Activated CD4-positive, alpha-beta T cell treated with anti-CD3 and anti-CD28 coated beads, Interleukin-2, amount 50 U/mL, for 48 hours (primary cell): ENCODE results near the gene PLEKHB1.

Source experiments
- DNase-seq, 2 experiments: peaks; one replicate each; pipeline ENCODE4 v3.0.0-alpha.2; 2020

PLEKHB1 gene, protein sequence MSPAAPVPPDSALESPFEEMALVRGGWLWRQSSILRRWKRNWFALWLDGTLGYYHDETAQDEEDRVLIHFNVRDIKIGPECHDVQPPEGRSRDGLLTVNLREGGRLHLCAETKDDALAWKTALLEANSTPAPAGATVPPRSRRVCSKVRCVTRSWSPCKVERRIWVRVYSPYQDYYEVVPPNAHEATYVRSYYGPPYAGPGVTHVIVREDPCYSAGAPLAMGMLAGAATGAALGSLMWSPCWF

DNA sequence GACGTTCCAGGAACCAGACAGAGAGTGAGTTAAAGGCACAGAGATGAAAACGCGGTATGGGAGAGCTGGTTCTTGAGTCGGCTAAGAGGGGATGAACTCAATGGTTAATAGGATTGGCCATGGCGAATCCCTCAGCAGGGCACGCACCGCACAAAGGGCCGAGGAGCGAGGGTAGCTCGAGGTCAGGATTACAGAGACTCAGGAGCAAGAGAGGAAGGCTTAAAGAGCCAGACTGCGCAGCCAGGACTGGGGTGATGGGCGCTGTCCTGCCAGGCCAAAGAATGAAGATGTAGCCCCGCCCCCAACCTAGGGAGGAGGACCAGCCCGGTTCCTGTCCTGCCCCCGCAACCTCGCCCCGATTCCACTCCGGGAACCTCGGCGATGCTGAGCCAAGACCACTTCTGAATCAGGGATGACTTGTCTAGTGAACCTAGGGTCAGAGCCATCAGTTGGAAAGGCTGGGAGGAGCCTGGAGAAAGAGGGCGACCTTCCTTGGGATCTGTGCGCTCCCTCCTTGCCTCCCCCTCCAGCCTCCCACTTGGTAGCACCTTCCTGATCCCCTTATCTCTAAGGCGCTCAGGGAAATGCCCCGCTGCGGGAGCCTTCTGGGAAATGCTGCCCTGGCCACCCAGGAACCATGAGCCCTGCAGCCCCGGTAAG is at the start of gene PLEKHB1:
Gene PLEKHB1, plus strand, starts transcription at position 610 of the 660 bp plus-strand sequence. Its CDS starts 28 bp downstream, at position 638.
- DNase-seq: no peak

DNA sequence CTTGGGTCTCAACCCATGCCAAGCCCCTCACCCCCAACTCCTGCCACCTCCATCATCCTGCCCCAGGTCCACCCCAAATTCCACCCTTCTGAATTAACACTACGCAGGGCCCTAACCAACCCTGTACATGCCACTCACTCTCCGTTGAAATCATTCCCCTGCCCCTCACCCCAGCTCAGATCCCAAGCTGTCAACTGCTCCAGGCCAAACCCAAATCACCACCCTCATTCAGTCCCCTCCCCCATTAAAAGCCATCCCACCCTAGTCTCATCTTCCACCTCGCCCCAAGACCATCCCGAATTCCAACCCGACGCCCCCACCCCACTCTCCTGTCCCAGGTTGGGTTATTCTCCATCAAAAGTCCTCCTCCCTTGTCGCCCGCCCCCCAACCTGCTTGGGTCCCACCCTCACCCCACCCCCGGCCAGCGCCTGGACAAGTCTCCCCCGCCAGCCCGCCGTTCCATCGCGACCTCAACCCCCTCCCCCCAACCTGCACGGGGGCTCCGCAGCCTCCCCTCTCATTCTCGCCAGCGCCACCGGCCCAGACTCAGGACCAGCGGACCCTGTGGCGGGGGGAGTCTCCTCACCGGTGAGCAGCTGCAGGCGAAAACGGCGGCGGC is 48.9 kb upstream of the PLEKHB1 start:
- DNase-seq: peak; percentile 4 to 8

DNA sequence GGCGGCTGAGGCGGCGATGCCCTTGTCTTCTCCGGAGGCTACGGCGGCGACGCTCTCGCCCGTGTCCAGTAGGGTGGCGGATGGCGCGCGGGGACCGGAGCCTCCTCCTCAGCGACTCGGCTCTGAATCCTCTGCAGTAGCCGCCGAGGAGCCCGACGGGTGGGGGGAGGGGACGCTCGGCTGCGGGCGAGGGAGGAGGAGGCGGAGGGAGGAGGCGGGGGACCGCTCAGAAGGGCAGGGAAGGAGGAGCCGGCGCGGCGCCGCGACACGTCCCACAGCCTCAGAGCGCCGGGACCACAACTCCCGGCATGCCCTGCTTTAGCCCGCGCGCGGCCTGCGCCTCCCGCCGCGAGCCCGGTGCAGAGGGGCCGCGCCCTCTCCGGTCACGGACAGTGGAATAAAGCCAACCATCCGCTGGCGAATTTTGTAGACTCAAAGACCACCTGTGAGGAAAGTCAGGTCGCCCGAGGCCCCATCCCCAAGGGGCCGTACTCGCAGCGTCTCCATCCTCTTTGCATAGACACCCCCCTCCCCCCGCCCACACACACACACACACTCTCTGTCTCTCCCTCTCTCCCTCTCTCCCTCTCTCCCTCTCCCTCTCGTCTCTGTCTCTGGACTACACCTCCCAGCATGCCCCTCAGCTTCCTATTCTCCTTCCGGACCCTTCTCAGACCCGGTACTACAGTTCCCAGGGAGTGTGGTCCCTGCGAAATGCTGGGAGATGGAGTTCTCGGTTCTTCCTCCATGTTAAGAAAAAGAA is 48.2 kb upstream of the PLEKHB1 start, which contains the start of gene FAM168A:
Gene FAM168A, minus strand, starts transcription at position 157 of the 763 bp plus-strand sequence. CDS start 129,638 bp downstream, outside the sequence.
- peak; percentile 91 to 93 for DNase-seq

DNA sequence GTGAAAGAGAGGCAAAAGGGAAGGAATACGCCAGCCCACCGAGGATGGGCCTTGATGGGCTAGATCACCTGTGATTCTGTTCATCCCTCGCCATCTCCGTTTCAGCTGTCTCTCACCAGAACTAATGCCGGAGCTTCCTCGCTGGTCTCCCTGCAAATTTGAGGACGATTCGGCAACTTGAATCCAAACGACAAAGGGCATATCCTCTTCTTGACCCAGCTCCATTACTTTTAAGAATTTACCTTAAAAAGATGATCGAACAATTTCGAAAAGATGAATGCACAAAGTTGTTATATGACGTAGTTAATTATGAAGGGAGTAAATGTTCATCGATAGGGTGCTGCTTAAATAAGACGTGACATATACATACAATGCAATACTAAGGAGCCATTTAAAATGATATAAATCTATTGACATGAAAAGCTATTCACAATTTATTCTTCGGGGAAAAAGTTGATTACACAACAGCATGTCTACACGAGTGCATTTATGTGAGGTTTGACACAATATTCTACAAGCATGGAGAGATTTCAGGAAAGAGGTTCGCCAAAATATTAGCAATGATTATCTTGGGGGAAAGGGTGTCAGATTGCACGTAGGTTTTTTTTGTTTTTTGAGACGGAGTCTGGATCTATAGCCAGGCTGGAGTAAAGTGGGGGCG is 47.5 kb upstream of the PLEKHB1 start:
- DNase-seq: no peak

DNA sequence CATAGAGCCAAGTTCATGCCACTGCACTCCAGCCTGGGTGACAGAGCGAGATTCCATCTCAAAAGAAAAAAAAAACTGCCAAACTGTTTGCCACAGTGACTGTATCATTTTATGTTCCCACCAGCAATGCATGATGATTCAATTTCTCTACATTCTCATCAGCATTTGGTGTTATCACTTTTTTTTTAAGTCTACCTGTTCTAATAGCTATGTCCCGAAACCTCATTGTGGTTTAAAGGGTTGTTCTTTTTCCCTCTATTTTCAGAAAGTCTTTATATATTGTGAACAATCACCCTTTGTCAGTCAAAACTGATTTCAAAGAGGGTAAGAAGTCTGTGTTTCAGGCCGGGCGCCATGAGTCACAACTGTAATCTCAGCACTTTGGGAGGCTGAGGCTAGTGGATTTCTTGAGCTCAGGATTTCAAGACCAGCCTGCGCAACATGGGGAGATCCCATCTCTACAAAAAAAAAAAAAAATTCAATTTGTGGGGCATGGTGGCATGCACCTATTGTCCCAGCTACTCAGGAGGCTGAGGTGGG is 33.7 kb upstream of the PLEKHB1 start:
- DNase-seq: no peak

DNA sequence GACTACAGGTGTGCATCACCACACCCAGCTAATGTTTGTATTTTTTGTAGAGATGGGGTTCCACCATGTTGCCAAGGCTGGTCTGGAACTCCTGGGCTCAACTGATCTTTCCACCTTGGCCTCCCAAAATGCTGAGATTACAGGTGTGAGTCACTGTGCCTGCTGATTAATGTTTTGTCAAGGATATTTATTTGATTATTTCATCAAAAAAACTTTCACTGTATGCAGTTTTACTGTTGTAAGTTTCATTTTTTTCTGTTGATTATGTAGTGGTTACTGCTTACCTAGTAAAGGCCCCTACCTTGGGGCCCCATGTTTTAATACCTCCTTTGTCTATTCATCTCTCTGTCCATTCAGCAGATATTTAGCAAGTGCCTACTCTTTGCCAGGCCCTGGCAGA is 31.8 kb upstream of the PLEKHB1 start:
- no peak for DNase-seq

DNA sequence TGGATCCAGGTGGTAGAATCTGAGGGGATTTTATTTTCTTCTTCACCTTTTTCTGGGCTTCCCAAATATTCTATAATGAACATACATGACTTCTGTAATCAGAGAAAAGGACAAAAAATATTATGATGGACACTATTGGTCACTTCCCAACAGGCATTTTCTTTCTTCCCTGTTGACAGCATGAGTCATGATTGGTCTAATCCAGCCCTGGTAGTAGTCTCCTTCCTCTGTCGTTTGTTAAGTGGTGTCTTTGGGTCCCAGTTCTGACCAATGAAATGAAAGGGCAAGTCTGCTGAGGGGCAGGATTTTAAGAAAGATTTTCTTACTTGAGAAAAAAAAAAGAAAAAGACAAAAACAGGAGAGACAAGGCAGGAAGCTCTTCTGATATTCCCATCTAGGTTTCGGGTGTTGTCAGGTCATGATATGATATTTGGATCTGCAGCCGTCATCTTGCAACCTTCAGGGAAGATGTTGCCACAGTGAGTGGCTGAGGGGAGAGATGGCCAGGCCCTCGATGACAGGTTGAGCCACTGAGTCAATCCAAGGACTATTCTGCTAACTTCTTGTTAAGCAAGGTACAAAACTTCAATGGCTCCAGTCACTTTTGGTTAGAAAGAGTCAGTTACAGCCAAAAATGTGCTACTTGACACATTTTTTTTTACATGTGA is 23.3 kb upstream of the PLEKHB1 start:
- no peak for DNase-seq

DNA sequence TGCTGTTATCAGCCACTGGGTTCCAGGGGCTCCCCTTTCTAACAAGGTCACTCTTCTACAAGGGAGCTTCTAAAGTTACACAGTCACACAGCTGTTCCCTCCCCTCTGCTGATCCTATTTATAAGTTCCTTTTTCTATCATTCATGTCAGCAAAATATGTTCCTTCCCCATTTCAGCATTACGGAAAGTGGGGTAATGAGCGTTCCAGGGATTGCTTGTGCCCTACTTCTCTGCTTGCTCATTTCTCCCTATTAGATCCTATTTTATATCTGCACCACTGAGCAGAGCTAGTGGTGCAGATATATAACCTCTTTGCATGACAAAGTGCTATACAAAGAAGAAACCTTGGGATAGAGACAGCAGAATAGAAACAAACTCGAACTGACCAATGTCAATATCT is 22.7 kb upstream of the PLEKHB1 start:
- no peak for DNase-seq

DNA sequence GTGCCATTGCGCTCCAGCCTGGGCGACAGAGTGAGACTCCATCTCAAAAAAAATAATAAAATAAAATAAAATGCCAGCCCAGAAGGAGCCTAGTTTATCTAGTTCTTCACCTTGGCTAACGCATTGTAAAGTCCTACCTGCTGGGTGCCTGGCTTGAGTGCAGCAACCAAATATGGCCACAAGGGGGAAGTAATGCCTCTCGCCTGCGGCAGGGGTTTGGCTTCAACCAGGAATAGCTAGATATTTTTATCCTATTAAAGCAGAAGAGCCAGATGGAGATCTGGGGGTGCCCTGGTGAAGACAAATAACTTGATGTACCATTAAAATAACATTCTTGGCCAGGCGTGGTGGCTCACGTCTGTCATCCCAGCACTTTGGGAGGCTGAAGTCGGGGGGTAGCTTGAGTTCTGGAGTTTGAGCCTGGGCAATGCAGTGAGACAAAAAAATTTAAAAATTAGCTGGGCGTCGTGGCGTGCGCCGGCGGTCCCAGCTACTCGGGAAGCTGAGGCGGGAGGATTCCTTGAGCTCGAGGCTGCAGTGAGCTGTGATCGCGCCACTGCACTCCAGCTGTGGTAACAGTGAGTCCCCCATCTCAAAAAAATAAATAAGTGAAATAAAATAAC is 20.6 kb upstream of the PLEKHB1 start:
- DNase-seq: peak; percentile 71 to 78

DNA sequence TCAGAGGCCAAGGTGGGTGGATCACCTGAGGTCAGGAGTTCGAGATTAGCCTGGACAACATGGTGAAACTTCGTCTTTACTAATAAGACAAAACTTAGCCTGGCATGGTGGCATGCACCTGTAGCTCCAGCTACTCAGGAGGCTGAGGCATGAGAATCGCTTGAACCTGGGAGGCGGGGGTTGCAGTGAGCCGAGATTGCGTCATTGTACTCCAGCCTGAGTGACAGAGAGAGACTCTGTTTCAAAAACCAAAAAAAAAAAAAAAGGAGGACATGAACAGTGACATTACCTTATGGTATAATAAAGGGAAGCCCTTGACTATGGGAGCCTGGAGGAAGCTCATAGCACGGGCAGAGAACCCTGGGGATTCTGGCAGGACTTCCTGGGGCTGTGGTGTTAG is 16.5 kb upstream of the PLEKHB1 start:
- DNase-seq: no peak

DNA sequence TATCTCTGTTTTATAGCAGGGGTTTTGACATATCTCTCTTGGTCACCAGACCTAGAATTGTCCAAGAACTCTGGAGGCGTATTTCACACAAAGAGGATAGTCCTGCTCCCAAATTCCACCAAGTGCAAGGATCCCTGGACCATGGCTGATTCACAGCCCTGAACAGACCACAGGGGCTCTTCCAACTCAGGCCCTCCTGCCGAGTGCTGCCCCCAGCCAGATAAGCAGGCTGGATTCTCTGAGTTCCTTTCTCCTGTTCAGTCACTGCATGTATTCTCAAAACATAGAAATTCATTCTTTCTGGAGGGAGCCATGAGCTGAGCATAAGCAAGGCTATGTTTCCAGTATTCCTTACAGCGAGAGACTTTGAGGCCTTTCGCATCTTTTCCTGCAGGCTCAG is 13.4 kb upstream of the PLEKHB1 start:
- no peak for DNase-seq

DNA sequence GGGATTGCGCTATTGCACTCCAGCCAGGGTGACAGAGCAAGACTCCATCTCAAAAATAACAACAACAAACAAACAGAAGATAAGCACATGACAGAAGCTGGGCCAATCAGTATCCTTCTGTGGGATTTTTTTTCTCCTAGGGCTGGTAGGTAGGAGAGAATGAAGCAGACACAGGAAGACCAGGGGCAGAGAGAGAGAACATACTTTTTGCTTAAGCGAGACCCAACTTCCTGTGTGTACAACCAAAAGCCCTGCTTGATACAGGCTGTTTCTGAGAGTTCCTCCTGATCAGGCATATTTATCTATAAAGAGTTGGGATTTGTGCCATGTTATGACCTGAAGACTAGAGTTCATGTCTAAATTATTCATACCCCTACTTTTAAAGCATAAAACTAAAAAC is 12.4 kb upstream of the PLEKHB1 start:
- DNase-seq: no peak

DNA sequence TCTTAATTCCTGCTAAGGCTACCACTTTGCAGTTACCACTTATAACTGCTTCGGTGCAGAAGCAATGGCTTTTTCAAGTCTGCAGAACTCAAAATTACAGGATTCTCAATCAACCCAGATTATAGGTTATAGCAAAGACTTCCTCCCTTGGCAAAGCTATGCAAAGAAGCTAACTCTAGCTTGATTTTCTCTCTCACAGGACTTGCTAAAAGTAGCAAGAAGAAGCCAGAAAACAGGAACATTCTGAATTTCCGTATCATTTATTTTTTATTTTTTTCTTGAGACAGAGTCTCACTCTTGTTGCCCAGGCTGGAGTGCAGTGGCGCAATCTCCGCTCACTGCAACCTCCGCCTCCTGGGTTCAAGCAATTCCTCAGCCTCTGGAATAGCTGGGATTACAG is 10.7 kb upstream of the PLEKHB1 start:
- DNase-seq: no peak

DNA sequence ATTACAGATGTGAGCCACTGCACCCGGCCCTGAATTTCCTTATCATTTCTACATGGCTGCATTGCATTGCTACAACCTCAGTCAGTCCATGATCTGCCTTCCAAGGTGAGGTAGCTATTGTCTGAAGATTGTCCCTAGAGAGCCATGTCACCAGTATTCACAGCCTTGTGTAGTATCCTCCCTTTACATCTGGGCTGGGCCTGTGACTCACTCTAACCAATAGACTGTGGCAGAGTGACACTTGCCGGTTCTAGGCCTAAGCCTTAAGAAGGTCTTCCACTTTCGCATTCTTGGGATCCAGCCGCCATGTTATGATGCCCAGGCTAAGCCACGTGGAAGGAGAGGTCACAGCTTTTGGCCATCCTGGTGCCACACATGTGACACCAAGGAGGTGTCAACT is 10.1 kb upstream of the PLEKHB1 start:
- no peak for DNase-seq

DNA sequence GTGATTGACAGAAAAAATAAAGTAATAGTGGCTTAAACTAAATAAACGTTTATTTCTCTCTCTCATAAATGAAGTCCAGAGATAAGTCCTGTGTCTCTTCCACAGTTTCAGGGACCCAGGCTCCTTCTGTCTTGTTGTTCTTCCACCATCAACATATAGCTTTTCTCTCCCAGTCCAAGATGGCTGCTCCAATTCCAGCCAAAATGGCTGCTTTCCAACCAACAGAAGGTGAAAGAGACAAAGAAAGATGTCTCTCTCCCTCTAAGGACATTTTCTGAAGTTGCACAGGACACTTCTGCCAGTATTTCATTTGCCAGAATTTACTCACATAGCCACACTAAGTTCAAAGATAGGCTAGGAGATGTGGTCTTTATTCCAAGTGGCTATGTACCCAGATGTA is 9.4 kb upstream of the PLEKHB1 start:
- no peak for DNase-seq

DNA sequence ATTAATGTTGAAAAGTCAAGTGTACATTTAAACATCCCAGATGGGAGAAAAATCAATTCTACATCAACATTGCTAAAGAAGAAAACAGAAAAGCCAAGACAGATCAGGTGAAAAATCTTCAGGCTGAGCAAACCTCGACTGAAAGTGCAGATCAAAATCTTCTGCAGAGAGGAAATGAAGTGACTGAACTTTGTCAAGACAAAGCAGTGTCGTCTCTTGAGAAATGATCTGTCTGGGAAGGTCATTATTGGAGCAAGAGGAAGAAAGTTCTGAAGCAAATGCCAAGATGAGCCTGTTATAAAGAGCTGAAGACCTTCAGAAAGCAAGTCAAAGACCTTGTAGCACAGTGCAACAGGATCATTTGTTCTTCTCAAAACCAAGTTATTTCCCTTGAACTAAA is 5.8 kb upstream of the PLEKHB1 start:
- DNase-seq: no peak

DNA sequence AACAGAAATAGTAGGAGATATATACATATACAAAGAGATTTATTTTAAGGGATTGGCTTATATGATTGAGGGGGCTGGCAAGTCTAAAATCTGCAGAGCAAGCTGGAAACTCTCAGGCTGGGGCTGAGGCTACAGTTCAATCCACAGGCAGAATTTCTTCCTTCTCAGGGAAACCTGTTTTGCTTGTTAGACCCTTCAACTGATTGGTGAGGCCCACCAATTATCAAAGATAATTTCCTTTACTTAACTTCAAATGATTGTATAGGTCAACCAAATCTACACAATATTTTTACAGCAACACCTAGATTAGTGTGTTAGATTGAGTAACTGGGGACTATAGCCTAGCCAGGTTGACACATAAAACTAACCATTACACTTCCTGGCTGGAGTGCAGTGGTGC is 4.7 kb upstream of the PLEKHB1 start:
- DNase-seq: no peak

DNA sequence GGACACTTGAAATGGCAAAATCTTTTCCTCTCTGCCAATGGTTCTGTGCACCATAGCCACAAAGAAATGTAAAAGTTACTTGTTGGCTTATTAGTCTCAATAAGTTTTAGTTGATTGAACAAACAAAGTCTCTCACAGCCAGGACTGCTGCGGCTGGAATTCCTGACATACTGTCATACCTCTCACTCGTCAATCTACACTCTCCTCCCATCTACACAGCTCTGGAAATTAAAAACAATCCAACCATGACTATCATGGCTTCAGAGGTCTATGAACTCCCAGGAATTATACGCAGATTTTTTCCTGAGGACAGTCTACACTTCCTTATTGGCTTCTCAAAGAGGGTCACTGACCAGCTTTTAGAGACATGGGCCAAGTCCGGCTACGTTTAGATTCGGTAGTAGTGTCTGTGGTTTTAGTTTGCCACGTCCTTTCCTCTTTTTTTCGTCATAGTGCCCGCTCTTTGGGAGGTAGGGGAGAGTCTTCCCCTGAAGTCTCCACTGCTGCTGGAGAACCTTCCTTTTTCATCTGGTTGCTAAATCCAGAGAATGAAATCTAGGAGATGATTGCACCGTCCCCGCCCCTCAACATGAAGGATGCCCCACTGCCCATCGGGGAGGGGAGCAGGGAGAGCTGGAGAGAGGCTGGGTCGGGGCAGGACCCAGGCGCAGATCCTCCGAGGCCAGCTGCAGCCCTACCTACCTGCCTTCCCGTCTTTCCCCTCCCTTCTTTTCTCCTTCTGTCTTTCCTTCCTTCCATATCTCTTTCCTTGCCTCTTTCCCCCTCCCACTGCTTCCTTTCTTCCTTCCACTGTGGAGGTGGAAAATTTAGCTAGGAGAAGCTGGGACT is 1.0 kb upstream of the PLEKHB1 start:
- DNase-seq: no peak

DNA sequence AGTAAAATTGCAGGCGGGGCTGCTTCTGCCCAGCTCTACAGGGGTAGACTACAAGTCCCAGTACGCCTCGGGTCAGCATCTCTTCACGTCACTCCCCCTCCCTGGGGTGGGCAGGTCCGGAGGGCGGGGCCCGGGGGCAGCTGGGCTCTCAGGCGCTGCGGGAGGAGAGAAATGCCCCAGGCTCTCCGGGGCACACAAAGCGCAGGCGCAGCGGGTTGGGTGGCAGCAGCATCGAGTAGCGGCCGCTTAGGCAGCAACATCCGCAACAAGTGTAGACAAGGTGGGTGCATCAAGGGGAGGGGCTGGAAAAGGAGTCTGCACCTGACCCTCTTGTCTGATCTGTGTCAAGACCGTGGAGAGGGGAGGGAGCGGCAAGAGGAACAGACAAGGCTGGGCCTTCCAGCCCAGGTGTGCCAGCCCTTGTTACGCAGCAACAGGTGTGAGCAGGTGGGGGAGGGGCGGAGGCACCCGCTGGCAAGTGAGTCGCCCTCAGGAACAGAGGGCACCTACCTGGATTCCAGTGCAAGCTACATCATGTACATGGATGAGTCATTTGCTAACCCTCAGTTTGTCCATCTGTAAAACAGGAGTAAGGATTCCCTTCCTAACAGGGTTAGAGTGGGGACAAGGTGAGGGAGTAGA is 1.2 kb downstream of the PLEKHB1 start:
- DNase-seq: peak; percentile 92 to 93

DNA sequence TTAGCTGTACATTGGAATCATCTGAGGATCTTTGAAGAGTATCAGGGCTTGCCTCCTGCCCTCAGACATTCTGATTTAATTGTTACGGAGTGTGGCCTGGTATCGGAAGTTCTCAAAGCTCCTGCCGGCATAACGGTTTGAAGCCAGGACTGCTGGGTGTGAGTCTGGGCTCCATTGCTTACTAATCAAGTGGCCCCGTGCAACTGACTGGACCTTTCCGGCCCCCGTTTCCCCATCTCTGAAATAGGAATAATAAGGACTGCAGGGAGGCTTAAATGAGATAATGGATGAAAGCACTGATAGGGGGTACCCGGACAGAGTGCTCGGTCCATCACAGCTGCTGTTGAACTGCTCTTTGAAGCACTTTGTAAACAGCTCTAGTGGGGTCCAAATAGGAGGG is 1.7 kb downstream of the PLEKHB1 start:
- DNase-seq: no peak
